GM18499 (cell line): ENCODE results near the gene PARVB.
"Not testable (repeated sequence)": the region's sequence is repeated elsewhere in the genome, so short reads cannot be mapped to it uniquely, and the experiment has no call there.

Experiments
- ATAC-seq: cut with Tn5 transposase; IDR thresholded peaks from one replicate; pipeline ENCODE4 v1.9.1; 2021; ENCODE audit warnings: moderate number of reproducible peaks; ENCODE audit not compliant: insufficient read depth, unreplicated experiment

The PARVB gene

DNA sequence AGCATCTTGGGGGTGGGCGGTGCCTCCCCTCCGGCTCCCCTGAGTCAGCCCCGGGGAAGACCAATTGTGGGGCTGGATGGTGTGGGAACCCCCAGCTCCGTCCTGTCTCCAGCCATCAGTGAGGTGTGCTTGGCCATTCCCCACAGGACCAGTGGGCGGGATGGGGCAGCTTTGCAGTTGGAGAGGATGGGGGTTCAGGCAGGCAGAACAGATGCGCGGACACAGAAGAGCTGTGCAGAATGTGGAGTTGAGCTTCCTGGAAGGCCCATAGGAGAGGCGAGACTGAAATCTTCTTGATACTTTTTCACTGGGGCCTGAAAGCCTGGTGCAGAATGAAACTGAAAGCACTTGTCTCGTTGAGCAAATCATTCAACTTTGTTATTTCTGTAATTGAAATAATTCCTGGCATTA is 23.8 kb downstream of the PARVB start:
- no peak for ATAC-seq

DNA sequence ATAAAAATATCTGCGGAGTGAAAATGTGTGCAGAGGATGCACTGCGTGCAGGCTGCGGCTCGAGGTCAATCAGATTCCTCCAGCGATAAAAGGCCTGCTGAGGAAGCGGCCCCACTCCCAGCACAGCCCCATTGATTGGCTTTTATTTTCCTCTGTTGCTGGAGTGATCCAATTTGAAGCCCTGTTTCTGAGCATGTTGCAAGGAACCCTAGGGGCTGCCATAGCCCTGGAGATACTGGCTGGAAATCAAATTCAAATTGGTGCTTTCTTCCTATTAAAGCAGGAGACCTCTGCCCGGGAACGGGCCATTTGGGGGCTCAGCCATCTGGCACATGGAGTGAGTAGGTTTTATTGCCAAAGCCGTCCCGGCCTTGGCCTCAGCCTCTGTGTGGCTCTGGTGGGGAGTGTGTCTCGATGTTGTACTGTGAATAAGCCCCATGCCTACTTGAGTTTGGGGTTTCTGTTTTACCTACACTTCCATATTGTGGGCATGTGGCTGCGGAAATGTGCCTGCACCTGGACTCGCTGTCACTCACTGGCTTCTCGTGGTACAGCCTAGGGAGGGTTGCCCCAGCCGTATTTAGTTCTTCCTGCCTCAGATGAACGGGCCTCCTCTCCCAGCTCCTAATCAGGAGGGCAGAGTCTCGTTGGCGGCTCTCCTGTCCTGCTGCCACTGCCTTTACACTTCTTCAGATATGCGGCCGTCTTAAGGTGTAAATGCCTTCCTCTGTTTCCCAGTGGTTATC is 25.6 kb downstream of the PARVB start:
- no peak for ATAC-seq

DNA sequence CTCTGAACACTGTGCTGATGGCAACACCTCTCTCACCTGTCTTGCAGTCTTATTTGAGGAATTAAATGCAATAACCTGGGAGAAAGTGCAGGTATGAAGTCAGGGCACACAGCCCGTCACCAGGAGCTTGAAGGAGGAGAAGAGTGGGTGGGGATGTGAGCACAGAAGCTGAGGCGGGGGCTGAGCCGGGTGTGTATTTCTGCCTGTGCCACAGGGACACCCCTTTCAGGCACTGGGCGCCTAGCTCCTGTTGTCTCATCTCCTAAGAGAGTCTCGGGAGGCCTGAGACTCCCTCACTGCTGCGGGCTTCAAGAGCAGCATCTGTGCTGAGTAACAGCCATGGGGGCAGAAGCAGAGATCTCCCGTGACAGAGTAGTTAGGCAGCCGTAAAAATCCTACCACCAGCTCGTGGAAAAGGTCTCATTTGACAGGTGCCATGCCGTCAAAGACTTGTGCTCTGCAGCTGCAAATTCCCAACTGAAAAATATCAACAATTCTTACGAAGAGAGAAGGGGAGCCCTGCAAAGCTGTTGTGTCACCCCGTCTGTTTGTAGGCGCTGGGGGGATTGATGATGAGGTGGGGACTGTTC is 26.8 kb downstream of the PARVB start:
- no peak for ATAC-seq

DNA sequence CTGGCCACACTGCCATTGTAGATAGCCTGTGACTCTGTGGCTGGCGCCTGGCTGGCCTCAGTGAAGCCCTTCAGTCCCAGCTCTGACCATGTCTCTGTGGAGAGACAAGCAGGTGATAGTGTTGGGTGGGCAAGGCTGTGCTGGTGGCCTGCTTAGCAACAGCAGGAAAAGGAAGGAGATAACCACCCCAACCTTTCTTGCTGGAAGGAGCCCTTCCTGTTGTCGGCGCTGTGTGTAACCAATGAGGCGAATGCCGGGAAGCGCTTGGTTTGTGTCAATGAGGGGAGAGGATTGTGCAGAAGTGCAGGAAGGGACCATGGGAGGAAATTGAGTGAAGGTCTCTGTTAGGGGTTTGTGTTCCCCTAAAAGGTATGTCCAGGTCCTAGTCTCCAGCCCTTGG is 27.3 kb downstream of the PARVB start:
- no peak for ATAC-seq

DNA sequence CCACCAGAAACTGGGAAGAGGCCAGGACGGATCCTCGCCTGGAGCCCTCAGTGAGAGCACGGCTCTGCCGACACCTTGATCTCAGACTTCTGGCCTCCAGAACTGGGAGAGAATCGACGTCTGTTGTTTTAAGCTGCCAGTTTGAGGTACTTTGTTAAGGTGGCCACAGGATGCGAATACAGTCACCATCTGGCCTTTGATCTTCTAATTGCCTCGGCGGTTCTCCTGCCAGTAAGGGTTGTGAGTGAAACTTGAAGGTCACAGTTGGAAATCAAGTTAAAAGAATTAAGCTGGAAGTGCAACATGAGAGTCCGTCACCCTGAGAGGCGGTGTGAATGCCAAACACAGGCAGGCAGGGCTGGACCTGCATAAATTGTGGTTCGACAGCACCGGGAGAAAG is 27.9 kb downstream of the PARVB start:
- no peak for ATAC-seq

DNA sequence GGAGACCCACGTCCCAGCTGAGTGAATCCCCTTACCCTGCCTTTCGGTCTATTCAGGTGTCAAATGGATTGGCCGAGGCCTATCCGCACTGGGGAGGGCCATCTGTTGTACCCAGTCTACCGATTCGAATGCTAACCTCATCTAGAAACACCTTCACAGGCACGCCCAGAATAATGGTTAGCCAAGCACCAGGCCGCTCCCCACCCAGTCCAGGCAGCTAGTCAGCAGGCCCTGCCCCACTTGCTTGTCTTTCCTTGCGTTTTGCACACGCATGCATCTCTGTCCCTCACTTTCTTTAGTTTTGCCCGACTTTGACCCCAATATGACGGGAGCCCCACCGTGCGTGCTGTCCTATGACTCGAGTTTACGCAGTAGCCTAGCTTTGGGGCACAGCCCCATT is 31.7 kb downstream of the PARVB start:
- ATAC-seq: no peak

DNA sequence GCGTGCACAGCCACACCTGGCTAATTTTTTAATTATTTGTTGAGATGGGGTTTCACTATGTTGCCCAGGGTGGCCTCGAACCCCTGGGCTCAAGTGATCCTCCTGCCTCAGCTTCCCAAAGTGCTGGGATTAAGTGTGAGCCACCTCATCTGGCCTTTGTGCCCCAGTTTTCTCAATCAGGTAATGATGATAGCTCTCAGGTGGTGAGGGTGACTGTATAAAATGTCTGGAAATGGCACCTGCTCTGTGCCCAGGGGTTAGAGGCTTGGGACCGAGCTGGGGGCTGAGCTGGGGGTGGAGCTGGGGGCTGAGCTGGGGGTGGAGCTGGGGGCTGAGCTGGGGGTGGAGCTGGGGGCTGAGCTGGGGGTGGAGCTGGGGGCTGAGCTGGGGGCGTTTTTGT is 32.5 kb downstream of the PARVB start:
- not testable (repeated sequence) for ATAC-seq

DNA sequence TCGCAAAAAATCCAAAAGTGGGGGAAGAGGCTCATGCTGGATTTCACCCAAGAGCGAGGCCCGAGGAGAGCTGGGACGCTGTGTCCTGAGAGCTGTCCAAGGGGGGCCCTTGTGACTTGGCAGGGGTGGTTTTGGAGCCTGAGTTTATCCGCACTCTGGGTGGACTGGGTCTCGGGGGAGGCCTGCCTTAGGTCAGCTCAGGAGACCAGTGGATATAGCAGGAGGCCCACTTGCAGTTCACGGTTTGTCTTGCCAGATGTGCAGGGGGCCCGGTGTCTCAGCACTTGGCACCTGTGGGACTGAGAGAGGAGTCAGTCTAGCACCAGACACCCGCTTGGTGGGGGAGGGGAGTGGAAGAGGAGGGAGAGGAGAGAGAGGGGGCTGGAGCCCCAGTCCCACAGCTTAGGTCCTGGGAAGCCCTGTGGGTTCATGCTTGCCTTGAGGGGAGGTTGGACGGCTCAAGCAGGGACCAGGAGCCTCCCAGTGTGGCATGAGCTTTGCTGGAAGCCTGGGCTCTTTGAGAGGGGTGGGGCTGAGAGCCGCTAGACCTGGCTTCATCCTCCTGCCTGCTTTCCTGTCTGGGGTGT is 33.4 kb downstream of the PARVB start:
- ATAC-seq: no peak

DNA sequence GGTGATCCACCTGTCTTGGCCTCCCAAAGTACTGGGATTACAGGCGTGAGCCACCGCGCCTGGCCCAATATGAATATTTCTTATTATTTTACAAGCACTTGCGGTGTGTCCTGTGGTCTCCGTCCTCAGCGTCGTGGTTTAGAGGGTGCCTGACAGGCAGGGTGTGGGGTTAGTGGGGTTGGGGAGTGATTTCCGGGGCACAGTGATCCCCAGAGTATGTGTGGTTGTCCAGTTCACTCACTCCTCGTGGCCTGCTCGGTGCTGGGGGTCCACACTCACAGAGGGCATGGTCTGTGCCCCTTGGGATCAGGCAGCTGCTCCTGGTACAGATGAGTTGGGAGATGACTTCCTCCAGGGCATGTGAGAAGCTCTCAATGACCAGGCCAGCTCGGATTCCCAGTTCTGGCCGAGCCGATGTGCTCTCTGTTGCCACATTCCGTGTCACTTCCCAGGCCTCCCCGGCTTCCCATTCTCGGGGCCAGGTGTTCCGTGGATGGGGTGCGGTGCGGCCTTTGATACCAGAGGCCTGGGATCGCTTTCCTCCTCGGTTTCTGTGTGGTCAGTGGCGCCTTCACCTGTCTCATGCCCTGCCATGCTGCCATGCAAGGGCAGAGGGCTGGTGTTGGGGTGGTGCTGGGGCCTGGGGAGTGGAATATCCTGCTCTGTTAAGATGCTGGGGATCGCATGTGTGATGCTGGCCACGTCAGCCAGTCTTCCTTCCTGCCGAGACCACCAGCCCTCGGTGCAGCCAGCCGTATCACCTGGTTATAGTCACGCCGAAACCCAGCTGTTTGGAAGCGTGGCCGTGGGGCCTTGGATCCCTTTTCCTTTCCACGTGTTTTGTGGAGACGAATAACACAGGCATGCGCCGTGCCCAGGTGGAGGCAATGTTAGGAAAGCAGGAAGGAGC is 39.6 kb downstream of the PARVB start:
- ATAC-seq: no peak

DNA sequence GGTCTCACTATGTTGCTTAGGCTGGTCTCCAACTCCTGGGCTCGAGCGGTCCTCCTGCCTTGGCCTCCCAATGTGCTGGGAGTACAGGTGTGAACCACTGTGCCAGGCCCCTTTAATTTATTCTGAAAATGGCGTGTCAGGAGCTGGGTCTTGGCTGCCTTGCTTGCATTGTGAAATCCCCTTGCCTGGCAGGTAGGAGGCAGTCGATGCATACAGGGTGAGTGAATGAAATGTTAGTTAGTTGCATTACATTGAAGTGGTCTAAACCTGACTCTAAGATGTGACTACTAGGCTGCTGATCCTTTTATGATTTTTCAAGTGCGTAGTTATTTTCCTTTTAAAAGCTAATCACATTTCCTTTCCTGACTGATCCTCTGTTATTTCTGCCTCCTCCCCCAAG is 42.9 kb downstream of the PARVB start:
- ATAC-seq: no peak

DNA sequence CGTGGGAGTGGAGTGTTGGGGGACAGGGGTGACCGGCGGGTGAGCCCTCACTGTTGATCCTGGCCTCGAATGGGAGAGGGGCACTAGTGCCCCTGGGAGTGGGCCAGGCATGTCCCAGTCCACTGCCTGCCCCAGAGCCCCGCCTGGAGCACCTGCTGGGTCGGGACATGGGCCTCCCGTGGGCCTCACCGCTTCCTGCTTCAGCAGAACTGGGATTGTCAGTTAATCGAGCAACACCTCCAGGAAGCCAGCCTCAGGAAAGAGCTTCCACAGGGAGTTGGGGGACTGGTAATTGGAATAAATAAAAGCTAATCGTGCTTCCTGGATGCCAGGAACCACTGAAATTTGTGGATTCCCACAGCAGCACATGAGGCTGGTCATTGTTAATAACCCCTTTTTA is 43.8 kb downstream of the PARVB start:
- no peak for ATAC-seq

DNA sequence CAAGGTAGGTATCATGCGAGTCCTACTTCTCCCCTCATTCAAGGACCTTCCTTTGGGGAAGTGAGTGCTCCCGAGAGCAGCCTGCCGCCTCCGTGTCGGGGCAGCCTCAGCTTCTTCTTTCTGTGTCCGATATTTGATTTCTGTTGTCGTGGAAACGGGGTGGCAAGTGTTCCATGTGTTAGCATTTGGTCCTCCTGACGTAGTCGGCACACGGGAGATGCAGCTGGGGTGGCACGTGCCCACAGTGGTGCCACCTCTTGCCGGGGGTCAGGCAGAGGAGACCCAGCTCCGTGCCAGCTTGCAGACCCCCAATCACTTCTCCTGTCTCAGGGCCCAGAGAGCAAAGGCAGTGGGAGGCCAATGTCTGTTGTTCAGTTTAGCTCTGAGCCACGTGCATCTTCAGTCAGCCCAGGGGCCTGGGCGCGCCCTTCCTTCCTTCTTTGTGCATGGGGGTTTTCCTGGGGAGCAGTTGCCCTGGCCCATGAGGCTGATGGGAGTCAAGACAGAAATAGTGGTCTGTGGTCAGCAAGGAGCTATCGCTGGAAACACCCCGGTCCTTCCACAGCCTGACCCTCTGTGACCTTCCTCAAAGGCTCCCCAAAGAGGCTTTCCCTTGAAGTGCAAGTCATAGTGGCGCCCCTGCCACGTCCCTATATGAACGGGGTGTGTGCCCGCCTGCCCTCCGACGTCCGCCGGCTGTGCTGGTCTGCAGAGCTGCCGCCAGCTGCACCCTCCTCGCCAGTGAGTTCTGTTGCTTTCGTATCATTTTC is 44.5 kb downstream of the PARVB start:
- no peak for ATAC-seq

DNA sequence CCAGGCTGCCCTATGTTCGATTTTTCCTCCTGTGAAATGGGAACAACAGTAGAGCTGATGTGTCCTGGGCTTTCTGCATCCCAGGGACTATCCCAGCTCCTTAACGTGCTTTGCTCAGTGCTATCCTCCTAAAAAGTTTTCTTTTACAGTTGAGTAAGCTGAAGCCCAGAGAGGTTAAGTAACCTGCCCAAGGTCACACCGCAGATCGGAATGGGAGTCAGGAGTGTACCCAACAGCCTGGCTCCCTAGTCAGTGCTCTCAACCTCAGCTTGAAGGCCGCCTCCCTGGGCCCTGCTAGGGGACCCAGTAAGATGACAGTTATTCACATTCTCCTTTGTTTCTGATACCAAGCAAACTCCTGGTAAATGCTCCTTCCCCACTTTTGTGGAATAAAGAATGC is 45.9 kb downstream of the PARVB start:
- ATAC-seq: no peak

DNA sequence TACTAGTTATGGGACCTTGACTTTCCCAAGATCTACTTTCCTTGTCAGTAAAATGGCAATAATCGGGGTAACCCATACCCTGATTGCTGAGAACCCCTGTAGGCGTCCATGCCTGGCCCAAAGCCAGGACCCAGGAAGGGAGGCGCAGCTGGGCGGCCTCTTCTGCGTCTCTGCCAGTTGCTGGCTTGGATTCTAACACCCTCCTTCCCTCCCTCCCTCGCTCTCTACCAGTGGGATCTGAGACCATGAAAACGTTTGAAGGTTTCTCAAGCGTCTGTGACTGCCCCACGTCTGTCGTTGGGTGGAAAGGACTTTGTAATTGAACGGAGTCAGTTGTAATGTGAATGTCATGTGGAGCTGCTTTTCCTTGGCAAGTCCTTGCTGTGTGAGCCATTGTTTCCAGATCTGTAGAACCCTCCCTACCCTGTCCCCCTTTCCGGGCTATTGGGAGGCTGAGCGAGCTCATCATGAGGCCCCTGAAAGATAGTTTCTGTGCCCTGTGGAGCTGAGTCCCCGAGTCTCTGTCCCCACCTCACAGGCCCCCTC is 47.8 kb downstream of the PARVB start:
- no peak for ATAC-seq

DNA sequence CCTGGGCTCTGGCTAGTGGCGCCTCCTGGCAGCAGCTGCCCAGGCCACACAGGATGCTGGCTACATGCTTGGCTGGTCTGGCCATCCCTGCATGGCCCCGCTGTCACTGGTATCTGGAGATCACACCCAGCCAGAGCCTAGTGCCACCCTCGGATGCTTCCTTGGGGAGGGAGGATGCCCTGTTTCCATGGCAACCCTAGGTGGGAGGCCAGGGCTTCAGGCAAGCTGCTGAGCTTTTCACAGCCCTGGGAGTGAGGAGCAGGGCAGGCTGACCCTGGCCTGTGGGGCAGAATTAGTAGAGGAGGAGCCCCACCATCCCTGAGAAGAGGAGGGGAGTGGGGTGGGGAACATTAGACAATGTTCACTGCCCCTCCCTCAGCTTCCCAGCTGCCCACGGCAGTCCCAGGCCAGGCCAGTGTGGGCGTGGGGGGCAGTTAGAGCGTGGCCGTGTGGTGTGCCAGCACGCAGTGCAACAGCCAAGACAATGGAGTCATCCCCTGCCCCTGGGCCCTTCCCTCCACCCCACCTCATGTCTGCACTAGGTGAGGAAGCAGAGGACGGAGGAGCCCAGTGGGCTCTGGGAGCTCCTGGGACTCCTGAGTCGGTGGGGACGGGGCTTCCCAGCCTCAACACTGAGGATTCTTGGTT is 50.4 kb downstream of the PARVB start:
- ATAC-seq: no peak

DNA sequence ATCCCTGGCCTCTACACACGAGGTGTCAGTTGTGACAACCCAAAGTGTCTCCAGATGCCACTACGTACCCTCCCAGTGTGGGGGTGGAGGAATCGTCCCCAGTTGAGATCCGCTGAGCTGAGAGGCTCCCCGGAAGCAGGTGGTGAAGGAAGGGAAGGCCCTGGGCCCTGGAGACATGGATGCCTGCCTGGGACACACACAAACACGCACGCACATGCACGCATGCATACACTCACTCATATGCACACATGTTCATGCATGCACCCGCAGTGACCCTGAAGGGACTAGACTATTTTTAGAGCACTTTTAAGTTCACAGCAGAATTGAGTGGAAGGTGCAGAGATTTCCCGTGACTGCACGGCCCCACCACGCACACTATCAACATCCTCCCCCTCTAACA is 50.9 kb downstream of the PARVB start:
- no peak for ATAC-seq

DNA sequence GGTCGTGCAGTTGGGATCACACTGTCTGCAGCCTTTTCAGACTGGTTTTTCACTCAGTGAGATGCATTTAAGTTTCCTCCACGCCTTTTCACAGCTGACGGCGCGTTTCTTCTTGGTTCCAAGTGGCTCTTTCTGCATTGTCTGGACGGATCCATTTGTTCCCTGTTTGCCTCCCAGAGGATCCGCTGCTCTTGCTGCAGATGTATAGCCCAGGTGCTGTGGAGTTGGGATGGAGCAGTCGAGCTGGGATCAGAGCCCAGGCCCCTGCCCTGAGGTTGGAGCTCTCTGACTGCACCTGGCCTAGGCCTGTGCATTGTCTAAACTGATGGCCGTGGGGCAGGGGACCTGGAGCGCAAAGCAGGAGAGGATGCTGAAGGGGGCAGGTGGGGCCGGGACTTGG is 51.6 kb downstream of the PARVB start:
- ATAC-seq: no peak

DNA sequence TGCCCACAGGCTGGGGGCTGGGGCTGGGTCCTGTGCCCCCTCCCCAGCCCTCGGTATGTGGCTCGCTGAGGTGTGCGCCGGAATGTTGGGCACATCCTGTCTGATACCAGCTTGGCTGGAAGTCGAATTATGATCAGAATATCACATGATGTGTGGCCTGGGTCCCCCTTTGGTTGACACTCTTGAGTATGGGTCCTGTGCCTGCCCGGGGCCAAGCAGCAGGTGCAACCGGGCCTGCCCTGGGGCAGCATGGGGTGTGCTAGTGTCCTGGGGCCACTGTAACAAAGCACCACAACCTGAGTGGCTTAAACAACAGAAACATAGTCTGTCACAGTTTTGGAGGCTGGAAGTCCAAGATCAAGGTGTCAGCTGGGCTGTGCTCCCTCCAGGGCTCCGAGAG is 52.7 kb downstream of the PARVB start:
- ATAC-seq: no peak
